Measurements from ENCODE around the gene SNU13. TPM values are rescaled to one million over a fixed set of nuclear protein-coding genes. Genes with fewer than 3 reads are reported as not detected.
A peak's percentile ranks its signal among the peaks of the same experiment; 100 is the strongest.
"Not testable (repeated sequence)": the region's sequence is repeated elsewhere in the genome, so short reads cannot be mapped to it uniquely, and the experiment has no call there.

Gene SNU13
- total and polyA plus RNA-seq, 9 donors, result 88.1 to 188 (median 129) TPM

DNA sequence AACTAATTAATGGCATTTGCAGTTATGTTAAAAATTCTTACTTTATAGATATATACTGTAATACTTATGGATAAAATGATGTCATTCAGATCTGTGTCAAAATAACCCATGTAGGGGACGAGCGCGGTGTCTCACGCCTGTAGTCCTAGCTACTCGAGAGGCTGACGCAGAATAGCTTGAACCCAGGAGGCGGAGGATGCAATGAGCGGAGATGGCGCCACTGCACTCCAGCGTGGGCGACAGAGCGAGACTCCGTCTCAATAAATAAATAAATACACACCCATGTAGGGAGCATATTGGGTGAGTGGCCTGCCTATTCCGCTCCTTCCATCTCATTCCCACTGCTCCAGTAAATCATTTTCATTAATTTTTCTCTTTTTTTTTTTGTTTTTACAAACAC, 7.1 kb downstream of the SNU13 start:
- TF ChIP-seq POLR2A (IDR thresholded peaks at IDR 0.05) (no peak), EP300 (IDR thresholded peaks at IDR 0.05) (no peak)
- TF ChIP-seq, protein P1, sequence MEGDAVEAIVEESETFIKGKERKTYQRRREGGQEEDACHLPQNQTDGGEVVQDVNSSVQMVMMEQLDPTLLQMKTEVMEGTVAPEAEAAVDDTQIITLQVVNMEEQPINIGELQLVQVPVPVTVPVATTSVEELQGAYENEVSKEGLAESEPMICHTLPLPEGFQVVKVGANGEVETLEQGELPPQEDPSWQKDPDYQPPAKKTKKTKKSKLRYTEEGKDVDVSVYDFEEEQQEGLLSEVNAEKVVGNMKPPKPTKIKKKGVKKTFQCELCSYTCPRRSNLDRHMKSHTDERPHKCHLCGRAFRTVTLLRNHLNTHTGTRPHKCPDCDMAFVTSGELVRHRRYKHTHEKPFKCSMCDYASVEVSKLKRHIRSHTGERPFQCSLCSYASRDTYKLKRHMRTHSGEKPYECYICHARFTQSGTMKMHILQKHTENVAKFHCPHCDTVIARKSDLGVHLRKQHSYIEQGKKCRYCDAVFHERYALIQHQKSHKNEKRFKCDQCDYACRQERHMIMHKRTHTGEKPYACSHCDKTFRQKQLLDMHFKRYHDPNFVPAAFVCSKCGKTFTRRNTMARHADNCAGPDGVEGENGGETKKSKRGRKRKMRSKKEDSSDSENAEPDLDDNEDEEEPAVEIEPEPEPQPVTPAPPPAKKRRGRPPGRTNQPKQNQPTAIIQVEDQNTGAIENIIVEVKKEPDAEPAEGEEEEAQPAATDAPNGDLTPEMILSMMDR (IDR thresholded peaks at IDR 0.05), result no peak
- Histone ChIP-seq H3K4me3 (peak overlapping the region; percentile 45), H3K9me3 (no peaks in the 10 kb centered on the region), H3K4me1 (ENCODE audit: insufficient read depth) (no peaks in the 10 kb centered on the region), H3K27ac (no peak overlapping the region), H3K27me3 (no peaks in the 10 kb centered on the region), H3K36me3 (no peaks in the 10 kb centered on the region)
- 51 to 58% (median 57%) methylated on average over 14 of the region's 14 CpGs for WGBS, 3 donors
- no peak for DNase-seq
- intact Hi-C loops (cut with DNase I), result no loop called here

DNA sequence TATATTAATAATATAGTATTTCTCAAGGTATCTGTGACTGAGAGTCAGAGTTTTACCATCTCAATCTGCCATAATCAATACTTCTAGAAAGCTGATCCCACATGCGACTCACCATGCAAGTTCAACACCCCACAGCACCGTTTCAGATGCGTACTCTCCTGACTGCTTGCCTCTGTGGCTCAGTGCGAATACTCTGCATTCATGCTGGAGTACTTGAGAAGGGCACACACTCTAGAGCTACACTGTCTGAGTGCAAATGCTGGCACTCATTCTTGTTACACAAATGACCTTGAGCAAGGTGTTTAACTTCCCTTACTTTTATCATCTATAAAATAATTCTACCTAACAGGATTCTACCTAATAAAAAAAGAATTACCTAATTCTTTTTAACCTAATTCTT, 12.5 kb downstream of the SNU13 start:
- H3K36me3 ChIP-seq, result no peaks in the 10 kb centered on the region
- WGBS, 3 donors, result 90 to 94% (median 93%) methylated on average over 4 of the region's 4 CpGs
- H3K27ac ChIP-seq, result no peak overlapping the region
- TF ChIP-seq POLR2A (IDR thresholded peaks at IDR 0.05) (no peak), EP300 (IDR thresholded peaks at IDR 0.05) (no peak)
- TF ChIP-seq, protein P1 (IDR thresholded peaks at IDR 0.05), result no peak
- DNase-seq, result no peak
- H3K27me3 ChIP-seq, result no peaks in the 10 kb centered on the region
- H3K4me1 ChIP-seq (ENCODE audit: insufficient read depth), result no peaks in the 10 kb centered on the region
- no peak overlapping the region for H3K4me3 ChIP-seq
- no peaks in the 10 kb centered on the region for H3K9me3 ChIP-seq
- intact Hi-C loops (cut with DNase I), result no loop called here

DNA sequence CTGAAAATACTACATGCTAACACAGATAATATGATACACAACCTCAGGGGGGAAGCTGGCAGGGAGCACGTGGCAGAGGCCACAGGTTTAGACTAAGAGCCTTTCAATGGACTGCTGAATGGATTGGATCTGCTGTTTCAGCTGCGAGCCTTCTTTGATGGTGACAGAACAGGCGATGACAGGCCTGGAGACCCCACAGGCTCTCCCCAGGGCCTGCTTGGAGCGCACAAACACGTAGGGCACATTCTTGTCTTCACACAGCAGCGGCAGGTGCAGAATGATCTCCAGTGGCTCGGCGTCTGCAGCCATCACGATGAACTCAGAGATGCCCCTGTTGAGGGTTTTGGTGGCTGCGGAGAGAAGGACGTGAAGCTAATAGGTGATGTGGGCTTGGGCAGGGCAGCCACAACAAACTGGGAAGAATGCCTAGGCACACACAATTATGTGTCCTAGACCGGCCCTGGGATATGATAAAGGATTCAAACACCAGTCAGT, 13.8 kb downstream of the SNU13 start:
- no peak for TF ChIP-seq POLR2A (IDR thresholded peaks at IDR 0.05)
- TF ChIP-seq, protein P1 (IDR thresholded peaks at IDR 0.05), result no peak
- Histone ChIP-seq H3K27me3 (no peaks in the 10 kb centered on the region), H3K4me3 (no peak overlapping the region), H3K27ac (no peak overlapping the region), H3K9me3 (no peaks in the 10 kb centered on the region), H3K36me3 (no peaks in the 10 kb centered on the region), H3K4me1 (ENCODE audit: insufficient read depth) (no peaks in the 10 kb centered on the region)
- no peak for DNase-seq
- intact Hi-C loops (cut with DNase I), result no loop called here
- 83 to 90% (median 85%) methylated on average over 12 of the region's 12 CpGs for WGBS, 3 donors

DNA sequence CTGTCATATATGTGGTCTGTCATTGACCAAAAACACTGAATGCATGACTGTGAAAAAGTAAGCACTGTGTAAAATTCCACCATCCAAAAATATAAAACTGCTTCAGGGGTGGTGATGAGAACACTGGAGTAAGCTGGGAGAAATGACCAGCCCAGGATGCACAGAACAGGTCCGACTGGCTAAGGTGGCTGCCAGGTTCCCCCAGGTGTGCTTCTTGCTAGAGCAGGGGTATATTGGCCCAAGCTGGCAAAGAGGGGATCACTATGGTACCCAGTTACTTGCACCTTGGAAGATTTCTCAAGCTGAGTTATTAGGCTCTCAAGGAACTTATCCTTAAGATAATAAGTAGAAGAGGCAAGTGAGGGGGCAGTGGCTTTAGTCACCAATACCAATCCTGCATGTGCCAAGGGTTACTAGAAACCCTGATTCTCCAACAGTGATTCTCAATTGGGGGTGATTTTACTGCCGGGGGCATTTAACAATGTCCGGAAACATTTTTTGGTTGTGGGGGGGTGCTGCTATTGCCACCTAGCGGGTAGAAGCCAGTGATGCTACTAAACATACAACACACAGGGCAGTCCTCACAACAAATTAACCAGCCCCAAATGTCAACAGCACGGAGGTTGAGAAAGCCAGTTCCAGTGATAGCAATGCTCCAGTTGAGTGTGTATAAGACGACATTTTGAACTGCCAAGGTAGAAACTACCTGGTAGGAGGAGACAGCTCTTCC, 15.7 kb downstream of the SNU13 start:
- intact Hi-C loops (cut with DNase I), result no loop called here
- Histone ChIP-seq H3K27me3 (no peaks in the 10 kb centered on the region), H3K27ac (no peak overlapping the region), H3K9me3 (no peaks in the 10 kb centered on the region), H3K4me3 (no peak overlapping the region), H3K4me1 (ENCODE audit: insufficient read depth) (no peaks in the 10 kb centered on the region), H3K36me3 (no peaks in the 10 kb centered on the region)
- 66 to 78% (median 68%) methylated on average over 6 of the region's 6 CpGs for WGBS, 3 donors
- DNase-seq, result no peak
- TF ChIP-seq POLR2A (IDR thresholded peaks at IDR 0.05), result no peak
- no peak for TF ChIP-seq EP300 (IDR thresholded peaks at IDR 0.05)
- TF ChIP-seq, protein P1 (IDR thresholded peaks at IDR 0.05), result no peak

DNA sequence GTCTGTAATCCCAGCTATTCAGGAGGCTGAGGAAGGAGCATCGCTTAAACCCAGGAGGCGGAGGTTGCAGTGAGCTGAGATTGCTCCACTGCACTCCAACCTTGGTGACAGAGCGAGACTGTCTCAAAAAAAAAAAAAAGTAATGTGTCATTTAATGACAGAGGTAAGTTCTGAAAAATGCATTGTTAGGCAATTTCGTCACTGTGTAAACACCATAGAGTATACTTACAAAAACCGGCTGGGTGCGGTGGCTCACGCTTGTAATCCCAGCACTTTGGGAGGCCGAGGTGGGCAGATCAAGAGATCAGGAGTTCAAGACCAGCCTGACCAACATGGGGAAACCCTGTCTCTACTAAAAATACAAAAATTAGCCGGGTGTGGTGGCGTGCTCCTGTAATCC, 16.6 kb downstream of the SNU13 start:
- DNase-seq; H3K27ac ChIP-seq; intact Hi-C loops (cut with DNase I); H3K4me3 ChIP-seq; H3K27me3 ChIP-seq; H3K9me3 ChIP-seq; H3K4me1 ChIP-seq (ENCODE audit: insufficient read depth); H3K36me3 ChIP-seq: not testable (repeated sequence)
- 89 to 93% (median 92%) methylated on average over 10 of the region's 10 CpGs for WGBS, 3 donors

Measured in ovary (tissue), 9 donors.